ENCODE data around the gene EPO.

Gene EPO

GRCh38 chr7:100685049-100685605, 35.1 kb upstream of the EPO start:
- no peak for TF ChIP-seq CTCF (IDR thresholded peaks at IDR 0.05; ENCODE audit: low read depth, low read length)
- no peak for DNase-seq (ENCODE audit: extremely low read depth, low read depth)

DNA sequence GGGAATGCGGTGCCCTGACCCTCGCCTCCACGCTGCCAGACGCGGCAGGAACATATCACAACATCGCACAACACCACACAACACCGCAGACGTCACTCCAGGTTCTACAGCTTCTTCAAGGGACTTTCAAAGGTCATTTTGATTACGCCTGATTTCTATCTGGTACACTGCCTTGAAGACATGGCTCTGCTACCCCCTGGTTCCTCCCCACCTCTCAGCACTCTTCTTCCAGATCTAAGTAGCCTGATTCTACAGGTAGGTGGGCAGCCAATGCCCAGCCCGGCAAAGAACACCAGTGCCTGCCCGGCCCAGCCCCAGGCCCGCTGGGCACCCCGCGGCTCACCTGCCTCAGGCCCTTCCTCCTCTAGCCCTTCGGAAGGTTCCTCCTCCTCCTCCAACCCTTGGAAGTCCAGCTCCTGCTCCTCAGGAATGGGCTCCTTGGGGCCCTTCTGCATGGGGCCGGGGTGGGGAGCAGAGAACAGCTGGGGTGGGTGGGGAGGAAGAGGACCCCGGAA, 34.6 kb upstream of the EPO start:
- DNase-seq (ENCODE audit: extremely low read depth, low read depth) = no peak
- TF ChIP-seq CTCF (IDR thresholded peaks at IDR 0.05; ENCODE audit: low read depth, low read length) = no peak

GRCh38 chr7:100686201-100686821, 34.0 kb upstream of the EPO start:
- no peak for DNase-seq (ENCODE audit: extremely low read depth, low read depth)
- no peak for TF ChIP-seq CTCF (IDR thresholded peaks at IDR 0.05; ENCODE audit: low read depth, low read length)

DNA sequence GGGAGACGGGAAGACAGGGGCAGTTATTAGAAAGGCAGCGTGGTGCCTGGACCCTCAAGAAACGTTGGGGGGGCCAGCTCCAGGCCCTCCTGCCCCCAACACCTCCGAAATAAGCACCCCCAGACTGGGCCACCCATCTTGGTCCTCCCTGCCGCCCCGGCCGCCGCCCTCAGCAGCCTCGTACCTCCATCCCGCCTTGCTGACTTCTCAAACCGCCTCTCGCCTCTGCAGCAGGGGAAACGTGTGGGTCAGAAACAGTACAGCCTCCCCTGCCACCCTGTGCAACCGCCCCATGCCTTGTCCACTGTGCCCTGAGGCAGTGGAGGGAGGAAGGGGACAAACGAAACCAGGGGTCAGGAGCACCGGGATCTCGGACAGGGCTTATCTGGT, 33.5 kb upstream of the EPO start:
- no peak for TF ChIP-seq CTCF (IDR thresholded peaks at IDR 0.05; ENCODE audit: low read depth, low read length)
- no peak for DNase-seq (ENCODE audit: extremely low read depth, low read depth)

GRCh38 chr7:100687261-100687660, 33.0 kb upstream of the EPO start:
- no peak for DNase-seq (ENCODE audit: extremely low read depth, low read depth)
- no peak for TF ChIP-seq CTCF (IDR thresholded peaks at IDR 0.05; ENCODE audit: low read depth, low read length)

DNA sequence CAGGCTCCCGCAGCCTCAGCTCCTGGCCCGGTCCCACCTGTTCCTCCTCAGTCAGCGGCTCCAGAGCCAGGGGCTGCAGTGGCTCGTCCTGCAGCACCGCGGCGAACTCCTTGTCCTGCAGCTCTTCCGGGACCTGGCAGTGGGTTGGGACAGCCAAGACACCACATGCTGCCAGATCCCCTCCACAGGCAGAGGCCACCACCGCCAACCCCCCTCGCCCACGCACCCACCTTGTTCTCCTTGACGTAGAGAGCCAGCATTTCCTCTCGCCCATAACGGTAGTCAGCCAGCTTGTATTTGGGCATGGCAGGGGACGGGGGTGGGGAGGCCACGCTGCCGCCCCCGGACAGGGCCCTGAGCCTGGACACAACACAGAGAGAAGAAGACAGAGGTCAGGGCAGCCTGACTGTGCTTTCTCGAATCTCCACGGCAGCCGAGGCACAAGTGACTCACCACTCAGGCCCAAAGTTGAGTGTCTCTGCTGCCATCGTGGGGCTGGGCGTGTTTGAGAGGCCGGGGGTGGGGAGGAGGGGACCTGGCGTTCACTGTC, 32.4 kb upstream of the EPO start:
- TF ChIP-seq CTCF (IDR thresholded peaks at IDR 0.05; ENCODE audit: low read depth, low read length) = no peak
- DNase-seq (ENCODE audit: extremely low read depth, low read depth) = no peak

DNA sequence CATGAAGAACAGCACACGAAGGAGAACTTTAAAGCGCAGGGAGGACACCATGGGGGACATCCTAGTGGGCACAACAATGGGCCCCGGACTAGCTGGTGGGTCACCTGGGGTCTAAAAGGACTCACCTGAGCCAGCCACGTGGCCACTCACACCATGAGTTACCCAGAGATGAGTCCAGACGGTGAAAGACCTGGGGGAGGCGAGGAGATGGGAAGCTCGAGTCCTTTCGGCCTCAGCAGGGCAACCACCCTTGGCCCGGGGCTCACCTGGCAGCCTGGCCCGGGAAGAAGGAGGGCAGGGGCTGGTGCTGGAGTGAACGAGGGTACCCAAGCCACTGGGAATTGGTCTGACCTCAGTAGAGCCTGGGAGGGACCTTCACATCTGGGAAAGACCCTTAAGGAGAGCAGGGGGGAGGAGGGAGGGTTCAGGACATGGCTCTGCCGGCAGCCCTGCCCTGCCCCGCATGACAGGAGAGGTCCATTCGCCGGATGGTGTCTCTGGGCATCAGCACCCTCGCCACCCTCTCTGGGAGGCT, 31.9 kb upstream of the EPO start:
- TF ChIP-seq CTCF (IDR thresholded peaks at IDR 0.05; ENCODE audit: low read depth, low read length) = no peak
- DNase-seq (ENCODE audit: extremely low read depth, low read depth) = no peak
